SH-SY5Y (cell line): ENCODE data around the gene OXSM.

Source experiments
- GATA2 ChIP-seq: IDR thresholded peaks from 2 replicates; pipeline ENCODE4 v1.6.1; 2011; ENCODE audit warnings: mild to moderate bottlenecking, low read depth, low read length
- GATA3 ChIP-seq: IDR thresholded peaks from 2 replicates; pipeline ENCODE4 v1.6.1; 2011; ENCODE audit warnings: low read depth, mild to moderate bottlenecking, low read length, moderate library complexity

The OXSM gene

DNA sequence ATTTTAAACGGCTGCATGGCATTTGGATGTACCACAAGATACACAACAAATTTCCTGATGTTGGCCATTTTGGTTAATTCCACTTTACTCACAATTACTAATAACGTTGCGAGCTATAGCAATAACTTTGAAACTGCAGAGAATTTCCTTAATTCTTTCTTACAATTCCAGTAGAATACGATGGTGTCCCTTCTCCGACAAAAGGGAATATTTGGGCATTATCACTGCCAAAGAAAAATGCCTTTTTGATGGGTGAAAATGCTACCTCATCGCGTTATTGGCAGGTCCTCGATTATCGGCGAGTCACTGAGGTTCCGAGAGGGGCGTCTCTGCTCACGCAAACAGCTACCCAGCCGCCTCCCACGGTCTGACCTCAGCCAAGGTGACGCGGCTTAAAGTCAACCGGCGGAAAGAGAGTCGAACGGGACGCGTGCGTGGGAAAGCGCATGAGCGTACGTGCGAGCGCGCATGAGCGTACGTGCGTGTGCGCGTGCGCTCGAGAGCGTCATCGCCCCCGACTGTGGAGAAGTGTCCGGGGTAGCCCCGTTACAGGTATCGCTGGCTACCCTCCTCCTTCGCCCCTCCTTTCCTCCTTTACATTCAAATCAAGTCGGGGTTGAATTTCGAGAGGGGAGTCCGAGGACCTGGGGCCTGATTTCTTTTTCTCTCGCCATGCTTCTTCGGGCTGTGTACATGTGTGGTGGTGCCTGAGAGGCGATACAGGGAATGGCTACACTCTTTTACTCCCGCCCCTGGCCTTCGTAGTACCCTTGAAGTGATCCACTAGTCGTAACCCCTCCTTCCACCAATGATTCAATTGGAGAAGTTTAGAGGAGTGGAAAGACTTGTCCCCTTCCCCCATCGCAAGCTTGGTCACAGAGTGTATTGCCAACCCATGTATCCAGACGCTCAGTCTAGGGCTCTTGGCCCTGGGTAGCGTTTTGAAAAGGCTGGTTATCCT, at the start of gene OXSM:
OXSM (plus strand) TSS at position 495 of the 961 bp plus-strand sequence. CDS start 931 bp downstream, outside the sequence.
- TF ChIP-seq GATA3 (no peak), GATA2 (no peak)

DNA sequence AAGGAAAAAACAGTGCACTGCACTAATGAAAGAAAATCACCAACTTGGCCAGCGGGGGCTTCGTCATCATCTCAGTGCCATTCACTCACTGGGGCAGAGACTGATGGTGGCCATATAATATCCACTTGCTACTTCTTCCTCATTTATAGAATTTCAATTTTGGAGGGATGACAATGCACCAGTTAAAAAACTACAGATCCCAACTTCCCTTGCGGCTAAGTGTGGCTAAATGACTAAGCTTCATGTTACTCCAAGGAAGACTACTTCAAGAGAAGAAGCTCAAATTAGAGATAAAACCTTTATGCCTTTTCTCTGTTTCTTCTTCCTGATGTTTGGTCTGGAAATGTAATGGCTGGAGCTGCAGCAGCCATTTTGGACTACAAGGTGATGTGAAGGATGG, 45.4 kb upstream of the OXSM start:
- TF ChIP-seq GATA3 (no peak), GATA2 (no peak)

DNA sequence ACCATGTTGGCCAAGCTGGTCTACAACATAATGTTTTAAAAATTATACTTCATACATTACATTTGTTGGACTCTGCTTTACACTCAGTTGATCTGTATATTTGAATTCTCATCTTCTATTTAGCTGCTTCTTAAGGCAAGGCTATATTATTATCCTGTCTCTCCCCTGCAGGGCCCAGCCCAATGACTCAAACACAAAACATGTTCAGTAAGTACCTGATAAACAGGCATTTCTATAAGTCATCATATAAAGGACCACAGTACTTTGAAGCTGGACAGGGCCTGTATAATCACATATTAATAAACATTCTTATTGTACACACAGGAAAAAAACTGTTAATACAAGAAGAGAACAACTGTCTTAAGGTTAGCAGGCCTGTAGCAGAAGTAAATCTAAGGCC, 42.9 kb upstream of the OXSM start:
- TF ChIP-seq GATA3, result no peak
- TF ChIP-seq GATA2, result no peak

DNA sequence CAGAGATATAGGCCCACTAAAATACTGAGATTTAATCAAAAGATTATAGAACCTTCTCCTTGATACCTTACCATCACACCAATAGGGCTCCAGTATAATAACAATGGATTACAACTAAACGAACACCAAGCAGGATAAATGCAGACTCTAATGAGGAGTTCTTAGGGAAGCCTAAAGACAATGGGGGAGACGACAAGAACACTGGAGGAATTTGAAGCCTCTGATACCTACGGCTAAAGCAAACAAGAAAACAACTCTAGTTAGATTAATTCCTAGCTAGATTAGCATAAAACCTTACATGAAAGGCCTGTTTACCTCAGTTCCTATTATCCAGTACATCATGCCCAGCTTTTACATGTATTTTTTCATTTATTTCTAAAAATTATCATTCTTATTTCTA, 41.7 kb upstream of the OXSM start:
- TF ChIP-seq GATA3, result no peak
- TF ChIP-seq GATA2, result no peak

DNA sequence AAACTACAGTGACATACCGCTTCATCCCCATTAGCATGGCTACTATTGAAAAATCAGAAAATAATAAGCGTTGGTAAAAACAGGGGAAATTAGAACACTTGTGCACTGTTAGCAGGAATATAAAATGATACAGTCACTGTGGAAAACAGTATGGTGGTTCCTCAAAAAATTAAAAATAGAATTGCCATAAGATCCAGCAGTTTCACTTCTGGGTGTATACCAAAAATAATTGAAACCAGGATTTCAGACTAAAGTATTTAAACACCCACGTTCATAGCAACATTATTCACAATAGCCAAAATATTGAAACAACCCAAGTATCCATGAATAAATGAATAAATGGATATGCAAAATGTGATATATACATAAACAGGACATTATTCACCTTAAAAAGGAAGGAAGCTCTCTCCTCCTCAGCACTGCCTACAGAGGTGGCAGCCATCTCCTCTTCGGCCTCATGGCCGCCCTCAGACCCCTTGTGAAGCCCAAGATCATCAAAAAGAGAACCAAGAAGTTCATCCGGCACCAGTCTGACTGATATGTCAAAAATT, 40.8 kb upstream of the OXSM start:
- TF ChIP-seq GATA2, result no peak
- no peak for TF ChIP-seq GATA3

DNA sequence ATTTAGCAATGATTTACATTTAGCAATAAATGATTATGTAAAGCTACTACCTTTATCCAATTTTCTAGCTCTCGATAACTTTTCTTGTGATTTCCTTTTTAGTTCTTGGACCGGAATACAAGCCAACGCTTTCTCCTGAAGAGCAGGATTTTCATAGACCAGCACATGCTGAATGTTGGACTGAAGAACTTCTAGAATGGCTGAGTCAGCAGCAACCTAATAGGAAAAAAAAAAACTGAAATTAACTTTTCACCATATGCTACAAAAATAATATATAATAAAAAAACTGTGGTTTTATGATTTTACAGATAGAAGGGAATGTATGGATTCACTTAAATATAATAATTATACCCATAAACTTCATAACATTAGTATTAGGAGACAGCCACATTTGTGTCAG, 38.8 kb upstream of the OXSM start:
- no peak for TF ChIP-seq GATA2
- TF ChIP-seq GATA3, result no peak

DNA sequence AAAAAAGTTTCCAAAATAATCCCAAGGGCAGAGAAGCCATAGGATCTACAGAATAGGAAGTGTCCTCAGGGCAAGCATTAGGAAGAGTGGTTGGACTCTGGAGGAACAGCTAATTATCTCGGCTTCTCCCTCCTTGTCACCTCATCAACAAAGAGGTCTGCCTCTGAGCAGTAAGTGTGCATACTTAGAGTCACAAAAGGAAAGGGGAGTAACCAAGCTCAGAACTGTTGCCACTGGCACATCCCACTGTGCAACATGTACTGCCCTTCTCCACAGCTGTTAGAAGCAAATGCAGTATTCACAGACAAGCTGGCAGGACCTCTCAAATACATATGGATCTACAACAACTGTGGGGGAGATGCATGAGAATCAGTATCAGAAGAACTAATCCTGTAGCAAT, 38.2 kb upstream of the OXSM start:
- no peak for TF ChIP-seq GATA3
- TF ChIP-seq GATA2, result no peak

DNA sequence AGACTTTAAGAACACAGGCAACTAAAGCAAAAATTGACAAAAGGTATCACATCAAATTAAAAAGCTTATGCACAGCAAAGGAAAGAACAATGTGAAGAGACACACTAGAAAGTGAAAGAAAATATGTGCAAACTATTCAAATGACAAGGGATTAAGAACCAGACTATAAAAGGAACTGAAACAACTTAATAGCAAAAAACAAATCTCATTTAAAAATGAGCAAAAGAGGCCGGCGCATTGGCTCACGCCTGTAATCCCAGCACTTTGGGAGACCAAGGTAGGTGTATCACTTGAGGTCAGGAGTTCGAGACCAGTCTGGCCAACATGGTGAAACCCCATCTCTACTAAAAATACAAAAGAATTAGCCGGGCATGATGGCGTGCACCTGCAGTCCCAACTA, 21.0 kb upstream of the OXSM start:
- TF ChIP-seq GATA2 (no peak), GATA3 (no peak)

DNA sequence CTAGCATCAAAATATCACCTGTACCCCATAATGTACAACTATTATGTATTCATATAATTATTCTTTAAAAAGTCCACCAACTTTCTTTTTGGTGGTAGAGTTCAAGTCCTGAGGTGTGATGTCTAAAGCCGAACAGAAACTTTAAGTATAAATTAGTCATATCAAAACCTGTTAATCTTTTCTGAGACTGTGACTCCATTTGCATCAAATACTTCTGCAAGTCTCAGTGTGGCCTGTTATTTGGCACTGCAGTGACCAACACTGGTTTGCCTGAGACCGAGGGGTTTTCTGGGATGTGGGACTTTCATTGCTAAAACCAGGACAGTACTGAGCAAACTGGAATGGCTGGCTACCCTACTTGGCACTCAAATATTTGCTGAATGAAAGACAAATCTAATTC, 14.0 kb upstream of the OXSM start:
- TF ChIP-seq GATA2 (no peak), GATA3 (no peak)

DNA sequence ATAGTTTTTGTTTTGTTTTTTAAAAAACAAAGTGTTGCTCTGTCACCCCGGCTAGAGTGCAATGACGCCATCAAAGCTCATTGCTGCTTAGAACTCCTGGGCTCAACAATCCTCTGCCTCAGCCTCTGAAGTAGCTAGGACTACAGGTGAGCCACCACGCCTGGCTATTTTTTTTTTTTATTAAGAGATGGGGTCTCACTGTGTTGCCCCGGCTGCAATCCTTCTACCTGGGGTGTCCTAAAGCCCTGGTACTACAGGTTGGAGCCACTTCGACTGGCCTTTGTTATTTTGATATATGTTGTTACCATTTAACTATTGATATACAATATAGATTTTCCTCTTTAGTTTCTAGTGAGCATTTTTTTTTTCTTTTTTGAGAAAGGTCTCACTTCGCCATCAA, 9.3 kb upstream of the OXSM start:
- TF ChIP-seq GATA3 (no peak), GATA2 (no peak)

DNA sequence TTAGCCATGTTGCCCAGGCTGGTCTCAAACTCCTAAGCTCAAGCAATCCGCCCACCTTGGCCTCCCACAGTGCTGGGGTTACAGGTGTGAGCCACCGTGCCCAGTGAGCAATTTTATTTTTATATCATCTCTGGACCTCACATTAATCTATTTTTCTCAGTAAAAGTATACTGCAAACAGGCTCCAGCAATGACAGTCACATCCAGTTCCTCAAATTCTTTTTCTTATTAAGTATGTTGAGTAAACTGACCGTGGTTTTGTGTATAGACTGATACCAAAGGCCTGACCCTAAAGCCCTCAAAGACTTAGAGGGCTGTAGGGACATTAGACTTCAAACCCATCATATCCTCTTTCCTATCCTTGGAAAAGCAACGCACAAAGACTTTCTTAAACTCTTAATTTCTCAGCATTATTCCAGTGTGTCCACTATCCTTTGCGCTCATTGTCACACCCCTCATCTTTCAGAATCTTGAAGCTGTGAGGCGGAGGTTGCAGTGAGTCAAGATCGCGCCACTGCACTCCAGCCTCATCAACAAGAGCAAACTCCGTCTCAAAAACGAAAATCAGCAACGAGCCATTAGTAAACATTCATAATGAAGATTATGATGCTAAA, 8.6 kb upstream of the OXSM start:
- TF ChIP-seq GATA3 (no peak), GATA2 (no peak)

DNA sequence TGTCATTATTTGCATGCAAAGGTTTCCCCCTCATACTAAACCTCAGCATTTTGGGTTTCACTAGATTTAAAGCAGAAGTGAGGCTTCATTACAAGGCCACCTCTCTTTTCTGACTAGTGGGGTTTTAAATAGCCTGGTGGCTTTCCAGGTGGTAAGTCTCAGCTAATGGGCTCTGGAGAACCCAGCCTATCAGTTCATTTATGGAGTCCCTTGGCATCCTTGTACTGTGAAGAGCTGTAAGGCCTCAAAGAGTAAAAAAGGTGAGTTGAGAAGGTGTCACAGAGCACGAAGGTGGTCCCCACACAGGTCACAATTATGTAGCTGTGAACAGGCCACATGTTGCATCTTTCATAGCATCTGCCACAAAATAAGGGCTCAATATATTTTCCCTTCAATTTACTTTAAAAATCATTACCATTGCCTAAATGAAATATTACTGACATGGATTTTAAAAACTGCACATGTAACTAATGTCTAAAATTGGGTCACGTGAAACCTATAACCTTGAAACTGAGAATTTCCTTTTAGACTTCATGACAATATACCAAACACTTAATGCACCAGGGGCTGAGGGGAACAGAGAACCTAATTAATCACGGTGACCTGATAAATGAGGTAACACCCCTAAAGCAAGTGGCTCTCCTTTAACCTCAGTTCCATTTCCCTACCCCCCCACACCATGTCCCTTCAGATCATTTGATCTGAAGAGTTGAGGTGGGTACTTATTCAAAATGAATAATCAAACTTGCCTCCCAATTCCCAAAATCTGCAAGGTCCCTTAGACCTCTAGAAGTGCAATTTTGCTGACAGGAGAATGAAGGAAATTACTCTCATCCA, 7.9 kb upstream of the OXSM start:
- TF ChIP-seq GATA2 (no peak), GATA3 (no peak)

DNA sequence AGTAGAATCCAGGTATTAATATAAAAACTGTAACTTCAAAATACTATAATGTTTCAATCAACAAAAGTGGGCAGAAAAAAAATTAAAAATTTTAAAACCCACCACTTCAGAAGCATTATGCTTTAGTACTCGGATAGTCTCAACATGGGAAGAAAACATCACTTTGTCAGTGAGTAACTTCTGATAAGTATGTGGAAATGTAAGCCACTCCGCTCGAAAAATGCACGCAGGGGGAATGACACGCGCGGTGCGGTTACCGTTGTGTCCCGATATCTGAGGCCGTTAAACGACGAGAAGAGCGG, 7.3 kb upstream of the OXSM start:
- no peak for TF ChIP-seq GATA2
- no peak for TF ChIP-seq GATA3
